ENCODE measurements around the gene PFKM.
"Not testable (repeated sequence)": the region's sequence is repeated elsewhere in the genome, so short reads cannot be mapped to it uniquely, and the experiment has no call there.

PFKM gene

DNA sequence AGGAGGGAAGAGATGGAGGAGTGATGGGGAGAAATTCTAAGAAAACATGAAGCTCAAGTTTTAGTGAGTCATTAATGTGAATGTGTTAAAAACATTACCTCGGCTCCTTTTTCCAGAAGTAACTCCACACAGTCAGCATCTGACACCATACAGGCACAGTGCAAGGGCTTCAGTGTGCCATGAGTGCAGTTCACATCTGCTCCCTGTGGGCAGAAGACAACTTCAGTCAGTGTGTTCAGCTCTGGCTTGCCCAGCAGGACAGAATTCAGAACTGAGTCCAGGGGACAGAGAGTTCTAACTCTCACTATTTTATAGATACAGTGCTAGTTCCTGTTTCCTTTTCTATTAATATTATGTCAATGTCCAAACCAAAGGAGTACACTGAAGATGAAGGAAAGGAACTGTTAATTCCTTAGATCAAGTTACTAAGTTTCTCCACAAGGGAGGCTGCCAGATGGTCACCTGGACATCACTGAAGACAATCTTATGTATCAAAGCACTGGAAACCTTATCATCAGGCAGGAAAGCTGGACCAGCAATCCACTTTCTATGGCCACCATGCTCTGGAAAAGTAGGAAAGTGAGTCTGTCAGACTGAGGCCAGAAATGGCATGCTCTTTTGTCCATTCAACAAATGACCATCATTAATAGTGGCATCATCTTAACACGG is 32.1 kb downstream of the PFKM start:
- H3K4me1 ChIP-seq (ENCODE audit: control insufficient read depth in 1 of 2, insufficient read depth in 2 of 2, low read length in 2 of 2), result peaks cover 2 to 3% of the 10 kb centered on the region in 2 donors
- no peak overlapping the region for H3K27ac ChIP-seq (ENCODE audit: low read depth, low read length)
- no peaks in the 10 kb centered on the region for H3K9me3 ChIP-seq (ENCODE audit: control insufficient read depth in 1 of 2, low read length in 2 of 2)
- no peak overlapping the region for H3K4me3 ChIP-seq (ENCODE audit: low read depth in 1 of 2, low read length in 2 of 2)
- no peak overlapping the region for H3K9ac ChIP-seq (ENCODE audit: low read depth in 1 of 2, low read length in 2 of 2)
- no peaks in the 10 kb centered on the region for H3K27me3 ChIP-seq (ENCODE audit: control insufficient read depth in 1 of 2, insufficient read depth in 2 of 2, low read length in 2 of 2)
- H3K36me3 ChIP-seq (ENCODE audit: control insufficient read depth in 1 of 2, insufficient read depth in 2 of 2, low read length in 2 of 2), result peaks cover 41 to 60% of the 10 kb centered on the region in 2 donors

DNA sequence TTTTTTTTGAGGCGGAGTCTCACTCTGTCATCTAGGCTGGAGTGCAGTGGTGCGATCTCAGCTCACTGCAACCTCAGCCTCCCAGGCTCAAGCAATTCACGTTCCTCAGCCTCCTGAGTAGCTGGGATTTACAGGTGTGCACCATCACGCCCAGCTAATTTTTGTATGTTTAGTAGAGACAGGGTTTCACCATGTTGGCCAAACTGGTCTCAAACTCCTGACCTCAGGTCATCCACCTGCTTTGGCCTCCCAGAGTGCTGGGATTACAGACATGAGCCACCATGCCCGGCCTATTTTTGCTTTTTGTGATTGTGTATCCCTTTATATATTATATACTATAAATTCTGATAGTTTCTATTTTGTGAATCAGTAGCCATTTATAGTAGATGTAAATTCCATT is 36.6 kb downstream of the PFKM start:
- H3K4me1 ChIP-seq (ENCODE audit: control insufficient read depth in 1 of 2, insufficient read depth in 2 of 2, low read length in 2 of 2), result peaks cover 9 to 13% of the 10 kb centered on the region in 2 donors
- H3K27me3 ChIP-seq (ENCODE audit: control insufficient read depth in 1 of 2, insufficient read depth in 2 of 2, low read length in 2 of 2); H3K4me3 ChIP-seq (ENCODE audit: low read depth in 1 of 2, low read length in 2 of 2); H3K9me3 ChIP-seq (ENCODE audit: control insufficient read depth in 1 of 2, low read length in 2 of 2); H3K9ac ChIP-seq (ENCODE audit: low read depth in 1 of 2, low read length in 2 of 2); H3K27ac ChIP-seq (ENCODE audit: low read depth, low read length): not testable (repeated sequence)
- peaks cover 15 to 23% of the 10 kb centered on the region in 2 donors for H3K36me3 ChIP-seq (ENCODE audit: control insufficient read depth in 1 of 2, insufficient read depth in 2 of 2, low read length in 2 of 2)

DNA sequence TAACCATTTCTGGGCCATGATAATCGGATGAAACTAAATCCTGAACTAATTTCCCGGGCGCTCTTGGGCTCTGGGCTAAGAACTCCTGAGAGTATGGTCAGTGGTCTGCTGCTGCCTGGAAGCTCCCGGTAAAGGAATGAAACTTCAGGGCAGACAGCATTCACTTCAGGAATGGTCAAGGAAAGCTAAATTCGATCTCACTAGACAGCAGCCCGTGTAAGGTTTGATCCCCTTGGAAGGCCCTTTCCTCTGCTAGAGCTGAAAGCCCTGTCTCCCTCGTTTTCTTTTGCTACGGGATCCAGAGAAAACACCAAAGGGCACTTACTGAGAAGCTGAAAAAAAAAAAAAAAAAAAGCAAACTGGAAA is 37.5 kb downstream of the PFKM start:
- H3K36me3 ChIP-seq (ENCODE audit: control insufficient read depth in 1 of 2, insufficient read depth in 2 of 2, low read length in 2 of 2), result peaks cover 6 to 15% of the 10 kb centered on the region in 2 donors
- H3K27me3 ChIP-seq (ENCODE audit: control insufficient read depth in 1 of 2, insufficient read depth in 2 of 2, low read length in 2 of 2), result no peaks in the 10 kb centered on the region
- H3K4me3 ChIP-seq (ENCODE audit: low read depth in 1 of 2, low read length in 2 of 2), result peak overlapping the region; percentile 94 to 99
- H3K4me1 ChIP-seq (ENCODE audit: control insufficient read depth in 1 of 2, insufficient read depth in 2 of 2, low read length in 2 of 2), result peaks cover 9 to 13% of the 10 kb centered on the region in 2 donors
- H3K9ac ChIP-seq (ENCODE audit: low read depth in 1 of 2, low read length in 2 of 2), result peak overlapping the region; percentile 91 to 97
- H3K9me3 ChIP-seq (ENCODE audit: control insufficient read depth in 1 of 2, low read length in 2 of 2), result no peaks in the 10 kb centered on the region
- no peak overlapping the region for H3K27ac ChIP-seq (ENCODE audit: low read depth, low read length)

GRCh38 chr12:48157018-48157888 is 38.1 kb downstream of the PFKM start, which contains the start of gene ASB8:
TSS of gene ASB8 (minus strand) at chr12:48157515. CDS start at chr12:48153496, 4,019 bp downstream.
- no peaks in the 10 kb centered on the region for H3K9me3 ChIP-seq (ENCODE audit: control insufficient read depth in 1 of 2, low read length in 2 of 2)
- peak within 1 kb of the TSS; percentile 91 to 97 for H3K9ac ChIP-seq (ENCODE audit: low read depth in 1 of 2, low read length in 2 of 2)
- H3K4me1 ChIP-seq (ENCODE audit: control insufficient read depth in 1 of 2, insufficient read depth in 2 of 2, low read length in 2 of 2), result peaks cover 9 to 13% of the 10 kb centered on the region in 2 donors
- no peaks in the 10 kb centered on the region for H3K27me3 ChIP-seq (ENCODE audit: control insufficient read depth in 1 of 2, insufficient read depth in 2 of 2, low read length in 2 of 2)
- peak within 1 kb of the TSS; percentile 80 for H3K27ac ChIP-seq (ENCODE audit: low read depth, low read length)
- peaks cover 5 to 13% of the 10 kb centered on the region in 2 donors for H3K36me3 ChIP-seq (ENCODE audit: control insufficient read depth in 1 of 2, insufficient read depth in 2 of 2, low read length in 2 of 2)
- peak within 1 kb of the TSS; percentile 94 to 99 for H3K4me3 ChIP-seq (ENCODE audit: low read depth in 1 of 2, low read length in 2 of 2)

DNA sequence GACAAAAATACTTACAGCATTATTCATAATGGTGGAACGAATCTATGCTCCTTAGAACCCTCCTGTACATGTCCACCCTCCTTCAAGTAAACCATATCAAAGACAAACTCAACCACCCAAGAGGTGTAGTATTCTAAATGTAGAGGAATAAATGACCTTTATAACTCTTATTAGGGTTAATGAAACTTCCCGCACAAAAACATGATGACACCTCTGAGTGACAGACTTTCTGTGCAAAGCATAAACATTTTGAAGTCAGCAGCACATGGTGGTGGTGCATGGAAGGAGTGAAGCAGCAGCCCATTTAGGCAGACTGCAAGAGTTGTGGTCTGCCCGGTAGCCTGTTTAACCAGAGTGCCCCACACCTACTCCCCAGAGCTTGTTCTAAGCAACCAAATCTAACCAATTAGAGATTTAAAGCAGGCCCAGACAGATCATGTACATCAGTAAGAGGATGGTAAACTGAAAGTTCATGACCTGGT is 38.8 kb downstream of the PFKM start:
- peaks cover 9 to 13% of the 10 kb centered on the region in 2 donors for H3K4me1 ChIP-seq (ENCODE audit: control insufficient read depth in 1 of 2, insufficient read depth in 2 of 2, low read length in 2 of 2)
- H3K27ac ChIP-seq (ENCODE audit: low read depth, low read length), result peak overlapping the region; percentile 60
- peak overlapping the region; percentile 94 to 99 for H3K4me3 ChIP-seq (ENCODE audit: low read depth in 1 of 2, low read length in 2 of 2)

GRCh38 chr12:48160046-48160445 is 40.9 kb downstream of the PFKM start:
- peaks cover 9 to 13% of the 10 kb centered on the region in 2 donors for H3K4me1 ChIP-seq (ENCODE audit: control insufficient read depth in 1 of 2, insufficient read depth in 2 of 2, low read length in 2 of 2)
- H3K27ac ChIP-seq (ENCODE audit: low read depth, low read length), result no peak overlapping the region
- no peaks in the 10 kb centered on the region for H3K27me3 ChIP-seq (ENCODE audit: control insufficient read depth in 1 of 2, insufficient read depth in 2 of 2, low read length in 2 of 2)
- H3K9me3 ChIP-seq (ENCODE audit: control insufficient read depth in 1 of 2, low read length in 2 of 2), result no peaks in the 10 kb centered on the region
- no peak overlapping the region for H3K4me3 ChIP-seq (ENCODE audit: low read depth in 1 of 2, low read length in 2 of 2)
- H3K9ac ChIP-seq (ENCODE audit: low read depth in 1 of 2, low read length in 2 of 2), result no peak overlapping the region
- no peaks in the 10 kb centered on the region for H3K36me3 ChIP-seq (ENCODE audit: control insufficient read depth in 1 of 2, insufficient read depth in 2 of 2, low read length in 2 of 2)

More for the DNA sequence above, 38.8 kb downstream of the PFKM start:
- Histone ChIP-seq H3K9me3 (ENCODE audit: control insufficient read depth in 1 of 2, low read length in 2 of 2) (no peaks in the 10 kb centered on the region), H3K36me3 (ENCODE audit: control insufficient read depth in 1 of 2, insufficient read depth in 2 of 2, low read length in 2 of 2) (peaks cover 4 to 6% of the 10 kb centered on the region in 2 donors), H3K27me3 (ENCODE audit: control insufficient read depth in 1 of 2, insufficient read depth in 2 of 2, low read length in 2 of 2) (no peaks in the 10 kb centered on the region), H3K9ac (ENCODE audit: low read depth in 1 of 2, low read length in 2 of 2) (peak overlapping the region; percentile 91 to 97)

GRCh38 chr12:48160807-48161206 is 41.6 kb downstream of the PFKM start:
- Histone ChIP-seq H3K4me3 (ENCODE audit: low read depth in 1 of 2, low read length in 2 of 2) (no peak overlapping the region), H3K4me1 (ENCODE audit: control insufficient read depth in 1 of 2, insufficient read depth in 2 of 2, low read length in 2 of 2) (peaks cover 9 to 13% of the 10 kb centered on the region in 2 donors), H3K36me3 (ENCODE audit: control insufficient read depth in 1 of 2, insufficient read depth in 2 of 2, low read length in 2 of 2) (no peaks in the 10 kb centered on the region), H3K9me3 (ENCODE audit: control insufficient read depth in 1 of 2, low read length in 2 of 2) (no peaks in the 10 kb centered on the region), H3K27me3 (ENCODE audit: control insufficient read depth in 1 of 2, insufficient read depth in 2 of 2, low read length in 2 of 2) (no peaks in the 10 kb centered on the region), H3K27ac (ENCODE audit: low read depth, low read length) (no peak overlapping the region), H3K9ac (ENCODE audit: low read depth in 1 of 2, low read length in 2 of 2) (no peak overlapping the region)

GRCh38 chr12:48163150-48163747 is 44.1 kb downstream of the PFKM start:
- H3K27ac ChIP-seq (ENCODE audit: low read depth, low read length), result no peak overlapping the region
- no peaks in the 10 kb centered on the region for H3K4me1 ChIP-seq (ENCODE audit: control insufficient read depth in 1 of 2, insufficient read depth in 2 of 2, low read length in 2 of 2)
- no peaks in the 10 kb centered on the region for H3K36me3 ChIP-seq (ENCODE audit: control insufficient read depth in 1 of 2, insufficient read depth in 2 of 2, low read length in 2 of 2)
- H3K9me3 ChIP-seq (ENCODE audit: control insufficient read depth in 1 of 2, low read length in 2 of 2), result no peaks in the 10 kb centered on the region
- H3K4me3 ChIP-seq (ENCODE audit: low read depth in 1 of 2, low read length in 2 of 2), result no peak overlapping the region
- H3K9ac ChIP-seq (ENCODE audit: low read depth in 1 of 2, low read length in 2 of 2), result no peak overlapping the region
- no peaks in the 10 kb centered on the region for H3K27me3 ChIP-seq (ENCODE audit: control insufficient read depth in 1 of 2, insufficient read depth in 2 of 2, low read length in 2 of 2)

DNA sequence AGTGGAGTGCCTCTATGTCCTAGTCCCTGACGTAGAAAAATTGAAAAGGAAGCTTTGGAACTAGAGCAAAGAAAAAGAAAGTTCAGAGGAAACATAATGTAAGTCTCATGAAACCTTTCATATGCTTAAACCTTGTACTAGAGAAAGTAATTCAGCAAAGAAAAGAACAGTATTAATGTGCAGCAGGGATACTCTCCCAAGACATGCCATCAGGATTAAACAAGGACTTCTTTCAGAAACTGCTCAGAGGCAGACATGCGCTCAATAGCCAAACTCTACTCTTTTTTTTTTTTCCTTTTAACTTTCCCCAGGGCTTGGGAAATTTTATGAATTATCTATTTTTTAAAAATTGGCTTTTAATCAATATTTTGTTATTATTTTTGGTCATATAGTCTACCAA is 45.3 kb downstream of the PFKM start:
- Histone ChIP-seq H3K4me3 (ENCODE audit: low read depth in 1 of 2, low read length in 2 of 2) (no peak overlapping the region), H3K27me3 (ENCODE audit: control insufficient read depth in 1 of 2, insufficient read depth in 2 of 2, low read length in 2 of 2) (no peaks in the 10 kb centered on the region), H3K36me3 (ENCODE audit: control insufficient read depth in 1 of 2, insufficient read depth in 2 of 2, low read length in 2 of 2) (no peaks in the 10 kb centered on the region), H3K9me3 (ENCODE audit: control insufficient read depth in 1 of 2, low read length in 2 of 2) (no peaks in the 10 kb centered on the region), H3K4me1 (ENCODE audit: control insufficient read depth in 1 of 2, insufficient read depth in 2 of 2, low read length in 2 of 2) (no peaks in the 10 kb centered on the region), H3K9ac (ENCODE audit: low read depth in 1 of 2, low read length in 2 of 2) (no peak overlapping the region), H3K27ac (ENCODE audit: low read depth, low read length) (no peak overlapping the region)
